NCI-H446 treated with DMSO at 0.1 percent for 48 hours (cell line): Measurements from ENCODE around the gene BST2.
"Not testable (repeated sequence)": the region's sequence is repeated elsewhere in the genome, so short reads cannot be mapped to it uniquely, and the experiment has no call there.

Source experiments
- DNase-seq: peaks from one replicate; lab custom pipeline; 2025; lab: John Stamatoyannopoulos, UW

The BST2 gene

GRCh38 chr19:17389957-17390664 lies 15.3 kb downstream of the BST2 start:
- no peak for DNase-seq

DNA sequence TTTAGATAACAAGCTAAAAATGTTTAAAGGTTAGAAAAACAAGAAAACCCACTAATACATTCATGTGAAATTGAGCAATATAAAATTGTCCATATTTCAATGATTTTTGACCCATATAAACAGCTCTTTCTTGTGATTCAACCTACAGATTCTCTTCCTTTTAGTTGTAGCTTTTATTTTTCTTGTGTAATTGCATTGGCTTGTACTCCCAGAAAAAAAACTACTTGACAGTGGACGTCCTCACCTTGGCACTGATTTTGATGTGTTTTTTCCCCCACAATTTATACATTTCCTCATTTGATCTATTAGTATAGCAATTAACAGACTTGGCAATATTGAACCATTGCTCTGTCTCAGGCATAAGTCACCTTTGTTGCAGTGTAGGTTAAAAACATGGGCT lies 16.1 kb downstream of the BST2 start:
- no peak for DNase-seq

DNA sequence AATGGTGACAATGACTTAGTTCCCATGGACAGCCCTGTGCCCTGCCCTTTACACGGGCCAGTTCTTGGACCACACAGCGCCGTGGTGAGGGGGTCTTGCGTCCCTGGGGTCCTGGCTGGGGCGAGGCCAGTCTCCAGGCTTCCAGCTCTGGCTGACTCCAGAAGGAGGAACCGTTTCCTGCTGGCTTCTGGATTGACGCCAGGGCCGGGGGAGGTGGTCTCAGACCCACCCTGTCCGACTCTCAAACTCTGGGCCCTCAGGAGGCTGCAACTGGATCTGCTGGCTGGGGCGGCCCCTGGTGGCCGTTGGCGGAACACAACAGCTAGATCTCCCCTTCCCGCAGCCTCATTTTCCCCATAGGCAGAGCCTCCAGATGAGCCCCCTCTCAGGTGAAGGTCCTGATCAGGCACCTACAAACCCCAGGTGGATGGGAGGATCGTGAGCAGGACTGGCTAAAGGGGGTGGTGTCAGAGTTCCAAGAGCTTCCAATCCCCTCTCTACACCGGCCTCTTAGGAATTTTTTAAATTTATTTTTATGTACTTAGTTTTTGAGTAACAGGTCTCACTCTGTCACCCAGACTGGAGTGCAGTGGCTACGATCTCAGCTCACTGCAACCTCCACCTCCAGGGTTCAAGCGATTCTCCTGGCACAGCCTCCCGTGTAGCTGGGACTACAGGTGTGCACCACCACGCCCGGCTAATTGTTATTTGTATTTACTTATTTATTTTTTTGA lies 19.4 kb downstream of the BST2 start:
- no peak for DNase-seq

GRCh38 chr19:17380426-17381138 lies 24.8 kb downstream of the BST2 start:
- DNase-seq = no peak

- DNase-seq = no peak
These were observed 26.2 kb downstream of the BST2 start for GRCh38 chr19:17379221-17379631.

- DNase-seq = no peak
These were observed 27.2 kb downstream of the BST2 start for GRCh38 chr19:17378271-17378670.

DNA sequence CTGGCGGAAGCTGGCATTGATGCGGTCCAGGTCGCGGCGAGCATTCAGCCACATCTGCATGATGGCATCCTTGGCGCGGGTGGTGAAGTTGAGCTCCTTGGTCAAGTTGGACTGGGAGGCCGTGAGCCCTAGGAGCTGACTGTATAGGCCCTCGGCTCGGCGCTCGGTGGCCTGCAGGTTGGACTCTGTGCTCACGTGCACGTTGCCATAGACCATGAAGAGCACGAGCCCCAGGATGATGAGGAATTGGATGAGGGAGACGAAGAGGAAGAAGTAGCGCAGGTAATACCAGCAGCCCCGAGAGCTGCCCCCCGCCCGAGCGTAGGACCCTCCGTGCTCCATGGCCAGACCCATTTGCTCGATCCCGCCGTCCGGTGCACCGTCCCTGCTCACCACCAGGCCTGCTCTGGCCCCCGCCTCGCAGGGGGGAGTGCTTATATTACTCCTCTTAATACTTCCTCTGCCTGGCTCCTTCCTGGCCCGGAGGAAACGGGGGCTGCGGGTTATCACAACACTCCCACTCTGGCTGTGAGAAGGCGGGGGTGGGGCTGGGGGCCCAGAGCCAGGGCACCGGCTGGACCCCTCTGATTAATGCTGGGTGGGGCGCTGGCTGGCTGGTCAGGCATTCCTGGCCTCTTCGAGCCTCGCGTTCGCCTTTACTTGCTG lies 28.4 kb downstream of the BST2 start, which contains the start of gene PLVAP:
Gene PLVAP, minus strand, starts transcription at position 408 of the 666 bp plus-strand sequence. Its CDS starts 54 bp downstream, at position 354.
- DNase-seq = no peak

DNA sequence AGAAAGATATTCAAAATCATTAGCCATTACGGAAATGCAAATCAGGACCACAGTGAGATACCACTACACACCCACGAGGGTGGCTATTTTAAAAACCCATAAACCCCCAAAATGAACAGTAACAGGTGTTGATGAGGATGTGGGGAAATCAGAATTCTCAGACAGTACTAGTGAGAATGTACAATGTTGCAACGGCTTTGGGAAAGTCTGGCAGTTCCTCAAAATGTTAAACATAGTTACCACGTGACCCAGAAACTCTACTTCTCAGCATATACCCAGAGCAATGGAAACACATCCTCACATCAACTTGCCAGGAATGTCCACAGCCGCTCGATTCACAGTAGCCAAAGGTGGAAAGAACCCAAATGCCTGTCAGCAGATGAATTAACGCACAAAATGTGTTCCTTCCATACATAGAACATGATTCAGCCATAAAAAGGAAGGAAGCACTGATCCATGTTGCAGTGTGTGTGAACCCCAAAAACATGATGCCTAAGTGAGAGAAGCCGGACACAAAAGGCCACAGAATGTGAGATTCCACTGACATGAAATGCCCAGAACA lies 35.3 kb downstream of the BST2 start:
- no peak for DNase-seq

GRCh38 chr19:17365361-17365760 lies 40.1 kb downstream of the BST2 start:
- no peak for DNase-seq

GRCh38 chr19:17363852-17364605 lies 41.4 kb downstream of the BST2 start:
- not testable (repeated sequence) for DNase-seq

DNA sequence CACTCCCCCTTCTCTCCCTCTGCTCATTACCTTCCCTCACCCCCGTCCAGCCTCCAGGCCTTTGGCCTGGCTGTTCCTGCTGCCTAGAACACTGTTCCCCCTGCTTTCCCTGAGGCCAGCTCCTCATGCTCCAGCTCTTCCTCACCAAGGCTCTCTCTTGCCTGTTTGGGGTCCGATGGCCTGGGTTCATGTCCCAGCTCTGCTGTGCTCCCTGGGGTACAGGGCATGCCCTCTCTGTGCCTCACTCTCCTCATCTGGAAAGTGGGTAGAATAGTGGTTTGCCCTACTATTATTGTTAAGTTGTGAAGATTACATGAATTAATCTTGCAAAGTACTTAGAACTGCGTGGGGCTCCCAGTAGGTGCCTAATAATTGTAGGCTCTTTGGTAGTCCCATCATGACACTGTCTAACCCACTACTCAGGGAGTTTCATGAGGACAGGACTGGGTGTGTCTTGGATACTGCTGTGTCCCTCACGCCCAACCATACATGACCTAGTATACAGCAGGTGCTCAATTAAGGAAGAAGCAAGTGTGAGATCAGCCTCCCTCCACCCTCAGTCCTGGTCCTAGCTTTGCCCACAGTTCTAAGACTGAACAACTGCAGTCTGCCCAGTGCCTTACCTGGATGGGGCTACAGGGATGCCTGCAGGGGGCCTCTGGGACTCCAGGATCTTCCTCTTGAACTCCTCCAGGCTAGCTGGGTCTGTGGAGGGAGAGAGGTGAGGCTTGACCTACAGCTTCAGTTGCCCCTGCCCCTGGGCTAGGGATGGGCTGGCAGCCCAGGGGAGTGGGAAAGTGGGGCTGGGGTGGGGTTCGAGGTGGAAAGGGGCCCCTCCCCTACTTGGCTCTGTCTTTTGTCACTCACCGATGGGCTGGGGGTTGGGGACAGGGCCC lies 45.3 kb downstream of the BST2 start:
- no peak for DNase-seq

- no peak for DNase-seq
These were observed 47.0 kb downstream of the BST2 start for GRCh38 chr19:17358395-17358794.

DNA sequence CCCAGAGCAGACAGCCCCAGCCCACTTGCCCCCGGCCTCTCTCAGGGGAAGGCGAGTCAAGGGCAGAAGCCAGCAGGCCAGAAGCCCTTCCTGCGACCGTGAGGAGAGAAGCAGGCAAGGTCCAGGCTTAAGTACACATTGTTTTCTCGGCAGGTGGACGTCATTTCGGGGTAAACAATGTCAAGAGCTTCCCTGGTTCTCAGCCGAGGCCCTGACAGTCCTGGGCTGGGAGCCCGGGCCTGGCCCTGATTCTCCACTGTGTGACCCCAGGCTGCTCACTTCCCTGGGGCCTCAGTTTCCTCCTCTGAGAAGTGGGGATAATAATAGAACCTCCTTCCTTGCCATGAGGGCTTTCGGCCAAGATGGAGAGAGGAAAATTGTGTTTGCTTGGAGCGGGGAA lies 47.7 kb downstream of the BST2 start:
- DNase-seq = no peak

DNA sequence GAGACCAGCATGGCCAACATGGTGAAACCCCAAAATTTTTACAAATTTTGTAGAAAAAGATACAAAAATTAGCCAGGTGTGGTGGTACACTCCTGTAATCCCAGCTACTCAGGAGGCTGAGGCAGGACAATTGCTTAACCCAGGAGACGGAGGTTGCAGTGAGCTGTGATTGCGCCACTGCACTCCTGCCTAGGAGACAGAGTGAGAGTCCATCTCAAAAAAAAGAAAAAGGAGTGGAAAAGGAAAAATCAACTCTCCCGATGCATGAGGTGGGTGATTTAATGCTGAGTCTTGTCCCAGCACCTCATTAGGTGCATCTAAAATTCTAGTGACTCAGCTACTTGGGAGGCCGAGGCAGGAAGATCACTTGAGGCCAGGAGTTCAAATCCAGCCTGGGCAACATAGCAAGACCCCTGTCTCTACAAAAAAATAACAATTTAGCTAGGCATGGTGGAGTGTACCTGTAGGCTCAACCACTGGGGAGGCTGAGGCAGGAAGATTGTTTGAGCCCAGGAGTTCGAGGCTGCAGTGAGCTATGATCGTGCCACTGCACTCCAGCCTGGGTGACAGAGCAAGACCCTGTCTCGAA lies 48.3 kb downstream of the BST2 start:
- no peak for DNase-seq

DNA sequence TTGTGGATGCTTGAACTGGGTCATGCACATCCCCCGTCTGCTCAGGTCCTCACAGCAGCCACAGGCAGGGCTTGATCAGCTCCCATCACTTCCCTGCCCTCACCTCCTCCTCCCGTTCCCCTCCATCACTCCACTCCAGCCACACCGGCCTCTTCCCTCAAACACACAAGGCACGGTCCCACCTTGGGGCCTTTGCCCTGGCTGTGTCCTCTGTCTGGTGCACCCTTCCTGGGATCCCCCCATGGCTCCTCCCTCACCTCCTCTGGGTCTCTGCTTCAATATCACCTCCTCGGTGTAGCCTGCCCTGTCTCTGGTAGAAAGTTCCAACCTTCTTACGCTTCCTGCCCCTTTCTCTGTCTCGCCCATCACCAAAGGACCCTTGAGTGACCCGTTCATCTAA lies 52.0 kb downstream of the BST2 start:
- no peak for DNase-seq
